CD14-positive monocyte (primary cell): ENCODE results near the gene TCOF1. TPM values are rescaled to one million over a fixed set of nuclear protein-coding genes. Genes with fewer than 3 reads are reported as not detected.

Source experiments
- DNase-seq, 3 donors: peaks; one replicate each; pipeline ENCODE4 v3.0.0-alpha.2; 2011 to 2022
- H2AFZ ChIP-seq: 2 replicates; pipeline ENCODE4 v1.6.0; 2012; ENCODE audit warnings: mild to moderate bottlenecking, low read depth, low read length, inconsistent platforms; ENCODE audit not compliant: insufficient read depth, poor library complexity, severe bottlenecking
- H3K27ac ChIP-seq, 2 donors: 1 replicate in 1 of 2; 2 replicates in 1 of 2; pipeline ENCODE4 v1.5.1; 2012 to 2013; ENCODE audit warnings: low read length in 2 of 2, control low read depth in 1 of 2, inconsistent platforms in 1 of 2, low read depth in 1 of 2, mild to moderate bottlenecking in 1 of 2
- H3K27me3 ChIP-seq, 2 donors: one replicate each; pipeline versions ENCODE4 v1.6.0 to v1.6.1; 2011 to 2013; ENCODE audit warnings: low read length in 2 of 2; ENCODE audit not compliant: control insufficient read depth in 2 of 2, insufficient read depth in 2 of 2
- H3K36me3 ChIP-seq, 2 donors: replicated peaks in 1 of 2; 1 replicate in 1 of 2; 2 replicates in 1 of 2; pipeline versions ENCODE4 v1.5.1 to v1.6.1; 2012 to 2013; ENCODE audit warnings: low read length in 2 of 2, control low read depth in 1 of 2, inconsistent platforms in 1 of 2, mild to moderate bottlenecking in 1 of 2; ENCODE audit not compliant: insufficient read depth in 2 of 2, control insufficient read depth in 1 of 2
- H3K4me1 ChIP-seq, 2 donors: 1 replicate in 1 of 2; 2 replicates in 1 of 2; pipeline versions ENCODE4 v1.5.1 to v1.6.1; 2012 to 2013; ENCODE audit warnings: low read length in 2 of 2, control low read depth in 1 of 2, inconsistent platforms in 1 of 2, mild to moderate bottlenecking in 1 of 2, moderate library complexity in 1 of 2; ENCODE audit not compliant: insufficient read depth in 2 of 2, control insufficient read depth in 1 of 2
- H3K4me2 ChIP-seq: replicated peaks from 2 replicates; pipeline ENCODE3; 2012; ENCODE audit warnings: low read length, moderate library complexity, mild to moderate bottlenecking; ENCODE audit not compliant: poor library complexity, severe bottlenecking; ENCODE audit errors: extremely low read depth
- H3K4me3 ChIP-seq, 3 experiments: fragments of 200-600 bp in 1 of 3; sonication (generic) in 1 of 3; replicated peaks in 1 of 3; 1 replicate in 2 of 3; 2 replicates in 1 of 3; pipeline ENCODE4 v1.5.1; 2011 to 2013; ENCODE audit warnings: low read length in 3 of 3, mild to moderate bottlenecking in 3 of 3, control low read depth in 2 of 3, low read depth in 2 of 3, inconsistent platforms in 1 of 3, moderate library complexity in 1 of 3
- H3K79me2 ChIP-seq: 2 replicates; pipeline ENCODE4 v1.6.0; 2012; ENCODE audit warnings: mild to moderate bottlenecking, control low read depth, inconsistent platforms, low read length, moderate library complexity; ENCODE audit not compliant: insufficient read depth
- H3K9ac ChIP-seq: 2 replicates; pipeline ENCODE4 v1.6.0; 2017; ENCODE audit warnings: low read length, mild to moderate bottlenecking; ENCODE audit not compliant: insufficient read depth, poor library complexity, severe bottlenecking
- H3K9me3 ChIP-seq, 2 donors: replicated peaks in 1 of 2; 1 replicate in 1 of 2; 2 replicates in 1 of 2; pipeline versions ENCODE4 v1.5.1 to v1.6.1; 2012 to 2013; ENCODE audit warnings: low read length in 2 of 2, control low read depth in 1 of 2; ENCODE audit not compliant: control insufficient read depth in 1 of 2, insufficient read depth in 1 of 2
- H4K20me1 ChIP-seq: 2 replicates; pipeline ENCODE4 v1.6.0; 2012; ENCODE audit warnings: mild to moderate bottlenecking, low read length, control low read depth, moderate library complexity; ENCODE audit not compliant: insufficient read depth
- H3K27ac Mint-ChIP-seq, 7 donors: one replicate each; pipeline ENCODE4 v1.8.0; 2020; ENCODE audit warnings: mild to moderate bottlenecking in 7 of 7, mixed read lengths in 7 of 7, moderate library complexity in 6 of 7, inconsistent platforms in 2 of 7
- H3K27me3 Mint-ChIP-seq, 3 donors: one replicate each; pipeline ENCODE4 v1.8.0; 2021 to 2022; ENCODE audit warnings: low read depth in 3 of 3, mild to moderate bottlenecking in 3 of 3, mixed read lengths in 3 of 3, moderate library complexity in 3 of 3, inconsistent platforms in 1 of 3
- H3K36me3 Mint-ChIP-seq, 2 donors: one replicate each; pipeline ENCODE4 v1.8.0; 2020; ENCODE audit warnings: mixed read lengths in 2 of 2, inconsistent platforms in 1 of 2, mild to moderate bottlenecking in 1 of 2
- H3K4me1 Mint-ChIP-seq: one replicate; pipeline ENCODE4 v1.8.0; 2020; ENCODE audit warnings: mild to moderate bottlenecking, mixed read lengths
- H3K4me3 Mint-ChIP-seq, 2 donors: one replicate each; pipeline ENCODE4 v1.8.0; 2020; ENCODE audit warnings: mild to moderate bottlenecking in 2 of 2, mixed read lengths in 2 of 2, moderate library complexity in 1 of 2
- H3K9me3 Mint-ChIP-seq, 7 donors: one replicate each; pipeline ENCODE4 v1.8.0; 2020 to 2022; ENCODE audit warnings: mixed read lengths in 7 of 7, mild to moderate bottlenecking in 6 of 7, moderate library complexity in 6 of 7, inconsistent platforms in 2 of 7
- CTCF ChIP-seq: fragments of 200-600 bp; IDR thresholded peaks from one replicate; pipeline ENCODE4 v1.8.0; 2022; ENCODE audit warnings: antibody characterized with exemption, mild to moderate bottlenecking
- WGBS: methylation state at CpG from one replicate; pipeline ENCODE4 v1.1.5; 2013; ENCODE audit warnings: missing lambda C conversion rate; ENCODE audit not compliant: insufficient coverage; 5-methylcytosine and 5-hydroxymethylcytosine counted together
- intact Hi-C, 2 donors: fragments of 100-400 bp; cut with micrococcal nuclease; formaldehyde crosslinking; loops; one replicate each; pipeline versions ENCODE4 v1.15.0 to v1.15.1; 2023
- polyA plus RNA-seq, 3 donors: library from polyadenylated mRNA; depleted of rRNA in 1 of 3; unstranded in 2 of 3; stranded (reverse) in 1 of 3; fragments of 300-500 nt in 2 of 3; fragments of >200 nt in 1 of 3; fragmentation: Illumina TruSeq in 2 of 3; gene quantifications; 1 replicate in 2 of 3; 2 replicates in 1 of 3; pipeline ENCODE4 v1.2.3, GENCODE V29; 2012 to 2021

TCOF1 gene
- polyA plus RNA-seq, 3 donors: 1.4 to 18.0 (median 2.3) TPM

- H3K4me1 Mint-ChIP-seq: no peaks in the 10 kb centered on the region
- no peaks in the 10 kb centered on the region for H3K9me3 Mint-ChIP-seq
- Histone ChIP-seq H3K4me1 (no peaks in the 10 kb centered on the region), H3K4me3 (no peak overlapping the region), H3K27ac (peak overlapping the region in 1 of 2 donors; percentile 63), H3K9ac (no peak overlapping the region), H4K20me1 (peaks cover 79% of the 10 kb centered on the region), H3K27me3 (no peaks in the 10 kb centered on the region), H2AFZ (no peak overlapping the region), H3K79me2 (no peaks in the 10 kb centered on the region), H3K9me3 (no peaks in the 10 kb centered on the region), H3K36me3 (peaks cover 80 to 93% of the 10 kb centered on the region in 2 donors), H3K4me2 (no peak overlapping the region)
- H3K27me3 Mint-ChIP-seq: peaks cover 0 to 2% (median 1%) of the 10 kb centered on the region in 3 donors
- peak in 1 of 3 donors; percentile 37 for DNase-seq
- intact Hi-C loops: no loop called here
- H3K36me3 Mint-ChIP-seq: peaks cover 74 to 98% of the 10 kb centered on the region in 2 donors
- no peak for TF ChIP-seq CTCF
- no peak overlapping the region for H3K4me3 Mint-ChIP-seq
- WGBS: 100% methylated on average over 1 of the region's 3 CpGs
- peak overlapping the region in 6 of 7 donors; percentile 42 to 88 (median 60) for H3K27ac Mint-ChIP-seq
Measured at GRCh38 chr5:150393096-150393645, 35.7 kb downstream of the TCOF1 start.

GRCh38 chr5:150394131-150394530, 36.6 kb downstream of the TCOF1 start:
- peak overlapping the region in 1 of 2 donors; percentile 63 for H3K27ac ChIP-seq
- WGBS: 96% methylated on average over 3 of the region's 3 CpGs
- H3K9me3 ChIP-seq: no peaks in the 10 kb centered on the region
- Mint-ChIP-seq H3K9me3 (no peaks in the 10 kb centered on the region), H3K27ac (peak overlapping the region in 6 of 7 donors; percentile 5 to 88 (median 56)), H3K36me3 (peaks cover 74 to 97% of the 10 kb centered on the region in 2 donors), H3K27me3 (peaks cover 0 to 2% (median 1%) of the 10 kb centered on the region in 3 donors), H3K4me3 (no peak overlapping the region), H3K4me1 (no peaks in the 10 kb centered on the region)
- no peaks in the 10 kb centered on the region for H3K79me2 ChIP-seq
- no peaks in the 10 kb centered on the region for H3K4me1 ChIP-seq
- intact Hi-C loops: no loop called here
- H3K27me3 ChIP-seq: no peaks in the 10 kb centered on the region
- H2AFZ ChIP-seq: no peak overlapping the region
- H3K4me3 ChIP-seq: no peak overlapping the region
- H4K20me1 ChIP-seq: peaks cover 88% of the 10 kb centered on the region
- peak in 2 of 3 donors; percentile 27 to 79 for DNase-seq
- H3K36me3 ChIP-seq: peaks cover 75 to 88% of the 10 kb centered on the region in 2 donors
- H3K4me2 ChIP-seq: no peak overlapping the region
- TF ChIP-seq CTCF: no peak
- H3K9ac ChIP-seq: no peak overlapping the region
